Measurements from ENCODE around the gene PROSER3.

PROSER3 gene

DNA sequence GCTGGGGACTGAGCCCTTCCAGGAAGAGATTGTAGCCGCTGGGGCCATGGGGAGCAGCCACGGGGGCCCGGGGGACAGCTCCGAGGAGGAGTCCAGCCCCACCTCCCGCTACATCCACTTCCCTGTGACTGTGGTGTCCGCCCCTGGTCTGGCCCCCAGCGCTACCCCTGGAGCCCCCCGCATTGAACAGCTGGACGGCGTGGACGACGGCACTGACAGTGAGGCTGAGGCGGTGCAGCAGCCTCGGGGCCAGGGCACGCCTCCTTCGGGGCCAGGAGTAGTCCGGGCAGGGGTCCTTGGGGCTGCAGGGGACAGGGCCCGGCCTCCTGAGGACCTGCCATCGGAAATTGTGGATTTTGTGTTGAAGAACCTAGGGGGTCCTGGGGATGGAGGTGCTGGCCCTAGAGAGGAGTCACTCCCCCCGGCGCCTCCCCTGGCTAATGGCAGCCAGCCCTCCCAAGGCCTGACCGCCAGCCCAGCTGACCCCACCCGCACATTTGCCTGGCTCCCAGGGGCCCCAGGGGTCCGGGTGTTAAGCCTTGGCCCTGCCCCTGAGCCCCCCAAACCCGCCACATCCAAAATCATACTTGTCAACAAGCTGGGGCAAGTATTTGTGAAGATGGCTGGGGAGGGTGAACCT, 25.3 kb upstream of the PROSER3 start:
- Histone ChIP-seq H2AFZ (ENCODE audit: low read length, unreplicated experiment) (no peak overlapping the region), H3K36me3 (ENCODE audit: insufficient read depth, low read length) (no peaks in the 10 kb centered on the region), H3K79me2 (ENCODE audit: control insufficient read depth, insufficient read depth, low read length, unreplicated experiment) (no peaks in the 10 kb centered on the region), H3K27me3 (ENCODE audit: insufficient read depth, low read length) (no peaks in the 10 kb centered on the region), H3K4me1 (ENCODE audit: control insufficient read depth, insufficient read depth, low read length, unreplicated experiment) (no peaks in the 10 kb centered on the region), H3K27ac (ENCODE audit: low read depth, low read length) (no peak overlapping the region), H3K4me3 (ENCODE audit: low read depth, low read length) (no peak overlapping the region)

DNA sequence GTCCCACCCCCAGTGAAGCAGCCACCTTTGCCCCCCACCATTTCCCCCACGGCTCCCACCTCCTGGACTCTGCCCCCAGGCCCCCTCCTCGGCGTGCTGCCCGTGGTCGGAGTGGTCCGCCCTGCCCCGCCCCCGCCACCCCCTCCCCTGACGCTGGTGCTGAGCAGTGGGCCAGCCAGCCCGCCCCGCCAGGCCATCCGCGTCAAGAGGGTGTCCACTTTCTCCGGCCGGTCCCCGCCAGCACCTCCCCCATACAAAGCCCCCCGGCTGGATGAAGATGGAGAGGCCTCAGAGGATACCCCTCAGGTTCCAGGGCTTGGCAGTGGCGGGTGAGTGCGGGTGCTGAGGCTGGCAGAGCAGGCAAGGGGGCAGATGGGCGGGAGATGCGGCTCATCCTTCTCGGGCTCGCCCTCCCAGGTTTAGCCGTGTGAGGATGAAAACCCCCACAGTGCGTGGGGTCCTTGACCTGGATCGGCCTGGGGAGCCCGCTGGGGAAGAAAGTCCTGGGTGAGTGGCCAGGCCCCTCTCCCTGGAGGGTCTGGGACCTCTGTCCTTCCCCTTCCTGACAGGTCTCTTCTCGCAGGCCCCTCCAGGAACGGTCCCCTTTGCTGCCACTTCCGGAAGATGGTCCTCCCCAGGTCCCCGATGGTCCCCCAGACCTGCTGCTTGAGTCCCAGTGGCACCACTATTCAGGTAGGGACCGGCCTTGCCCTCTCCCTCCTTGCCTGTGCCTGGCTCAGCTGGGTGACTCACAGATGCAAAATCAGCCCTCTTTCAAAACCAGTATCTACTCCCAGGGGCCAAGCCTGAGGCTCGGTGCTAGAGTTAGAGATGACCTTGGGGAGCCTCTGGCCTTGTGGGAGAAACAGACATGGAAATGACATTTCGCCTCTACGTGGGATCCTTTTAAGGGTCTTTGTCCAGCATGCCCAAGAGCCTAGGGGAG, 24.5 kb upstream of the PROSER3 start:
- H3K4me3 ChIP-seq (ENCODE audit: low read depth, low read length) = no peak overlapping the region
- no peaks in the 10 kb centered on the region for H3K27me3 ChIP-seq (ENCODE audit: insufficient read depth, low read length)
- no peak overlapping the region for H3K27ac ChIP-seq (ENCODE audit: low read depth, low read length)
- no peak overlapping the region for H2AFZ ChIP-seq (ENCODE audit: low read length, unreplicated experiment)
- H3K79me2 ChIP-seq (ENCODE audit: control insufficient read depth, insufficient read depth, low read length, unreplicated experiment) = no peaks in the 10 kb centered on the region
- no peaks in the 10 kb centered on the region for H3K36me3 ChIP-seq (ENCODE audit: insufficient read depth, low read length)
- no peaks in the 10 kb centered on the region for H3K4me1 ChIP-seq (ENCODE audit: control insufficient read depth, insufficient read depth, low read length, unreplicated experiment)

DNA sequence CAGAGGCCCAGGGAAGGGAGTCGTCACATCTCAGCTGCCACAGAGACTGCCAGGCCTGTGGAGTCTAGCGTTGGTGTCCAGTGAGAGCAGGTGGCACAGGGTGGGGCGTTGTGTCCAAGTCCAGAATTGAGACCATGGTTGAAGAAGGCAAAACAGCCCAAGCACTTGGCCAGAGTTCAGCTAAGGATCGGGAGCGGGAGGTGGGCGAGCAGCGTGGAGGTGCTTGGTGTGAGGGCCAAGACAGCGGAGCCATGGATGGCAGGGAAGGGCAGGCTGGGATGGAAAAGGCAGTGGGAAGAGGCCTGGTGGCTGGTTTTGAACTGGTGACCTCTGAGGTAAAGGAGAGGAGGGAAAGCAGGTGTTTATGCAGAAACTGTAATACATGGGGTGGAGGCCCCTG, 23.7 kb upstream of the PROSER3 start:
- H2AFZ ChIP-seq (ENCODE audit: low read length, unreplicated experiment) = no peak overlapping the region

DNA sequence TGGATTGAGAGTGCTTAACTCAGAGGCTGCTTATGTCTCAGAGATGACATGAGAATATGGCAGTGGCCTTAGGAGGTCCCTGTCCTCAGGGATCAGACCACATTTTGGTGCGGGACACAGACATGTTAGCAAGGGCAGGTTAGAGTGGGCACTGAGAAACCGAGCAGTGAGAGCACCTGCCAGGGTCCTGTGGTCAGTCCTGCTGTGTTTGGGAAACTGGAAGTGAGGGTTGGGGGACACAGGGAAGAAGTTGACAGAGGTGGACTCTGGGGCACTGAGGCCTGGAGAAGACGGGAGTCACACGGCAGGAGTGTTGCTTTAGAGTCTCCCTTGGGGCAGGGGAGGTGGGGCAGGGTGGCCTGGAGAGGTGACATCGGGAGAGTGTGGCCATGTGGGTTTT, 23.1 kb upstream of the PROSER3 start:
- Histone ChIP-seq H3K36me3 (ENCODE audit: insufficient read depth, low read length) (no peaks in the 10 kb centered on the region), H3K27ac (ENCODE audit: low read depth, low read length) (no peak overlapping the region)

More for the DNA sequence above, 23.7 kb upstream of the PROSER3 start:
- H3K4me1 ChIP-seq (ENCODE audit: control insufficient read depth, insufficient read depth, low read length, unreplicated experiment) = no peaks in the 10 kb centered on the region
- H3K27ac ChIP-seq (ENCODE audit: low read depth, low read length) = no peak overlapping the region
- H3K36me3 ChIP-seq (ENCODE audit: insufficient read depth, low read length) = no peaks in the 10 kb centered on the region
- H3K4me3 ChIP-seq (ENCODE audit: low read depth, low read length) = no peak overlapping the region
- no peaks in the 10 kb centered on the region for H3K27me3 ChIP-seq (ENCODE audit: insufficient read depth, low read length)
- no peaks in the 10 kb centered on the region for H3K79me2 ChIP-seq (ENCODE audit: control insufficient read depth, insufficient read depth, low read length, unreplicated experiment)

DNA sequence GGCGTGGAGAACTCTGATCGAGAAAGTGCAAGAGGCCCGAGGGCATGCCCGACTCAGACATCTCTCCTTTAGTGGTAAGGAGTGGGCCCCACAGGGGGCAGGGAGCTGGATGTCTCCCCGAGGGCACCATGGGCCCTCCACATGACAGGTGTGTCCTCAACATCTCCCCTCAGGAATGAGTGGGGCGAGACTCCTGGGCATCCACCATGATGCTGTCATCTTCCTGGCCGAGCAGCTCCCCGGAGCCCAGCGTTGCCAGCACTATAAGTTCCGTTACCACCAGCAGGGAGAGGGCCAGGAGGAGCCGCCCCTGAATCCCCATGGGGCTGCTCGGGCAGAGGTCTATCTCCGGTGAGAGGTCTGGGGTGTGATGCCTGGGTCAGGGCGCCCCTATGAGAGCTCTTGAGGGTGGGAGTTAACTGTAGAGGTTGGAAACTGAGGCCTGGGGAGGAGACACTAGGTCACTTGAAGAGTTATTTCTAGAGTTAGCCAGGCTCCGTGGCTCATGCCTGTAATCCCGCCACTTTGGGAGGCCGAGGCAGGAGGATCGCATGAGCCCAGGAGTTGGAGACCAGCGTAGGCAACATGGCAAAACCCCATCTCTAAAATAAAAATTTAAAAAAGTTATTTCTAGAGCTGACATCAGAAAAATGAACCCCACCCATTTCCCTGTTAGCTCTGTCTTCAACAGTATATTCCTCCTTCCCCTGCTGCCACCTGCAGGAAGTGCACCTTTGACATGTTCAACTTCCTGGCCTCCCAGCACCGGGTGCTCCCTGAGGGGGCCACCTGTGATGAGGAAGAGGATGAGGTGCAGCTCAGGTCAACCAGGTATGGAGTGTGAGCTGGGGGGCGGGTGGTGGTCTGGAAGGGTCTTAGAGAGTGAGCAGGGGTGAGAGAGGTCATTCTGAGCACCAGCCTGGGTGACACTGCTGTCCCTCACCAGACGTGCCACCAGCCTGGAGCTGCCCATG, 20.8 kb upstream of the PROSER3 start:
- H3K79me2 ChIP-seq (ENCODE audit: control insufficient read depth, insufficient read depth, low read length, unreplicated experiment) = no peaks in the 10 kb centered on the region
- H3K36me3 ChIP-seq (ENCODE audit: insufficient read depth, low read length) = no peaks in the 10 kb centered on the region

More for the DNA sequence above, 23.1 kb upstream of the PROSER3 start:
- no peak overlapping the region for H3K4me3 ChIP-seq (ENCODE audit: low read depth, low read length)
- no peaks in the 10 kb centered on the region for H3K4me1 ChIP-seq (ENCODE audit: control insufficient read depth, insufficient read depth, low read length, unreplicated experiment)
- H2AFZ ChIP-seq (ENCODE audit: low read length, unreplicated experiment) = no peak overlapping the region
- H3K27me3 ChIP-seq (ENCODE audit: insufficient read depth, low read length) = no peaks in the 10 kb centered on the region
- no peaks in the 10 kb centered on the region for H3K79me2 ChIP-seq (ENCODE audit: control insufficient read depth, insufficient read depth, low read length, unreplicated experiment)

GRCh38 chr19:35738021-35738886, 19.7 kb upstream of the PROSER3 start:
- H3K36me3 ChIP-seq (ENCODE audit: insufficient read depth, low read length) = no peaks in the 10 kb centered on the region
- H3K27ac ChIP-seq (ENCODE audit: low read depth, low read length) = no peak overlapping the region
- no peak overlapping the region for H3K4me3 ChIP-seq (ENCODE audit: low read depth, low read length)
- H3K27me3 ChIP-seq (ENCODE audit: insufficient read depth, low read length) = no peaks in the 10 kb centered on the region
- no peaks in the 10 kb centered on the region for H3K79me2 ChIP-seq (ENCODE audit: control insufficient read depth, insufficient read depth, low read length, unreplicated experiment)
- H2AFZ ChIP-seq (ENCODE audit: low read length, unreplicated experiment) = no peak overlapping the region
- no peaks in the 10 kb centered on the region for H3K4me1 ChIP-seq (ENCODE audit: control insufficient read depth, insufficient read depth, low read length, unreplicated experiment)

More for the DNA sequence above, 20.8 kb upstream of the PROSER3 start:
- H3K4me1 ChIP-seq (ENCODE audit: control insufficient read depth, insufficient read depth, low read length, unreplicated experiment) = no peaks in the 10 kb centered on the region
- H3K27ac ChIP-seq (ENCODE audit: low read depth, low read length) = no peak overlapping the region
- no peak overlapping the region for H3K4me3 ChIP-seq (ENCODE audit: low read depth, low read length)
- H3K27me3 ChIP-seq (ENCODE audit: insufficient read depth, low read length) = no peaks in the 10 kb centered on the region
- H2AFZ ChIP-seq (ENCODE audit: low read length, unreplicated experiment) = no peak overlapping the region

DNA sequence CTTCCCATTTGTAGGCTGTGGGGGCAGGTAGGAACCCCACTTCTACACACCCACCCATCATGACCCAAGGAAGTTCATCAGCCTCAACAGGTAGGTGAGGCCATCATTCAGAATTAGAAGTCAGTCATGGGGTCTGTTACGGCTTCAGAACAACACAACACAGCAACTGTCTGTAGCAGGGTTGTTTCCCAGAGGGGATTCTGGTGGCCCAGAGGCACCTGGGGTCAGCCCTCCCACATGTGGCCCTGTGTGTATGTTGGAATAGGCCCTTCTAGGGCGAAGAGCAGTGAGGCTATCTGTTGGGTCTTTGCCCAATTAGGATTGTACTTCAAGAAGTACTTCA, 19.1 kb upstream of the PROSER3 start:
- Histone ChIP-seq H3K4me1 (ENCODE audit: control insufficient read depth, insufficient read depth, low read length, unreplicated experiment) (no peaks in the 10 kb centered on the region), H2AFZ (ENCODE audit: low read length, unreplicated experiment) (no peak overlapping the region), H3K27me3 (ENCODE audit: insufficient read depth, low read length) (no peaks in the 10 kb centered on the region), H3K79me2 (ENCODE audit: control insufficient read depth, insufficient read depth, low read length, unreplicated experiment) (no peaks in the 10 kb centered on the region), H3K27ac (ENCODE audit: low read depth, low read length) (no peak overlapping the region), H3K4me3 (ENCODE audit: low read depth, low read length) (no peak overlapping the region), H3K36me3 (ENCODE audit: insufficient read depth, low read length) (no peaks in the 10 kb centered on the region)

DNA sequence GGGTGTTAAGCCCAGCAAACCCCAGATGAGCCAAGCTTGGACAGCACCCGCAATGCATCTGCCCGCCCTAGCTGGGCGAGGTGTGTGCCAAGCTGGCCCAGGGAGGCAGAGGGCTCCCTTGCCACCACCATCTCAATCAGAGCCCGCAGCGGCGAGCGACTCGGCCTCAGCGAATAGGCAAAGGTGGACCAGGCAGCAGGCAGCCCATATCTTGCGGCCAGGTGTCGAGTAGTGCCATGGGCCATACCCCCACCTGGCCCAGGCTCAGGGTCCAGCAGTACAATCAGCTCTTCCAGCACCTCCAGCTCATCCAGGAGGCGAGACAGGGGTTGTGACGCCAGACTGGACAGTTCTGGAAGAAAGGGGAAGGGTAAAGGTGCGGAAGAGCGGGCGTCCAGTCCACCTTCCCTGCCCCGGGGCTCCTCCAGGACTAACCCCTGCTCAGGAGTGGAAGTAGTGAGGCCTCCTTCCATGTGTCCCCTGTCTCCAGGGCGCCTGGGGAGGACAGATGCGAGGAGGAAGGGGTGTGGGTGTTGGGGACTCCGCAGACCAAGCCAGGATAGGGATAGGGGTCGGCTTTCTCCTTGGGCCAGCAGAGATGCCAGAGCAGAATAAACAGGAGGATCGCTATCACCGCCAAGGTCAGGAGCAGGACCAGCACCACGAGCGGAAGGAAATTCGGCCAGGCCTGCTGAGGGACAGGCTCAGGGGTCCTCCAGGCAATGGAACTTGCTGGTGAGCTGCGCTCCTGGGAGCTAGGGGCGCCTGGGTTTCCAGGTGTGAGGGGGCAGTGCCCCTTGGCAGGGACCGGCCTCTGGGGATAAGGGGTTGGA, 18.5 kb upstream of the PROSER3 start:
- H3K36me3 ChIP-seq (ENCODE audit: insufficient read depth, low read length) = no peaks in the 10 kb centered on the region
- no peak overlapping the region for H3K27ac ChIP-seq (ENCODE audit: low read depth, low read length)
- H3K4me1 ChIP-seq (ENCODE audit: control insufficient read depth, insufficient read depth, low read length, unreplicated experiment) = no peaks in the 10 kb centered on the region

GRCh38 chr19:35740108-35740422, 17.9 kb upstream of the PROSER3 start:
- H3K36me3 ChIP-seq (ENCODE audit: insufficient read depth, low read length) = no peaks in the 10 kb centered on the region

More for the DNA sequence above, 18.5 kb upstream of the PROSER3 start:
- H3K79me2 ChIP-seq (ENCODE audit: control insufficient read depth, insufficient read depth, low read length, unreplicated experiment) = no peaks in the 10 kb centered on the region
- no peaks in the 10 kb centered on the region for H3K27me3 ChIP-seq (ENCODE audit: insufficient read depth, low read length)
- peak overlapping the region; percentile 79; the same call in 1 of the 2 replicates for H3K4me3 ChIP-seq (ENCODE audit: low read depth, low read length)
- no peak overlapping the region for H2AFZ ChIP-seq (ENCODE audit: low read length, unreplicated experiment)

More at GRCh38 chr19:35740108-35740422, 17.9 kb upstream of the PROSER3 start:
- Histone ChIP-seq H3K4me3 (ENCODE audit: low read depth, low read length) (peak overlapping the region; percentile 79), H3K79me2 (ENCODE audit: control insufficient read depth, insufficient read depth, low read length, unreplicated experiment) (no peaks in the 10 kb centered on the region), H3K4me1 (ENCODE audit: control insufficient read depth, insufficient read depth, low read length, unreplicated experiment) (no peaks in the 10 kb centered on the region), H3K27me3 (ENCODE audit: insufficient read depth, low read length) (no peaks in the 10 kb centered on the region), H2AFZ (ENCODE audit: low read length, unreplicated experiment) (no peak overlapping the region), H3K27ac (ENCODE audit: low read depth, low read length) (no peak overlapping the region)

Data from ACC112 (cell line).